ENCODE data around the gene AGPAT2. TPM values are rescaled to one million over a fixed set of nuclear protein-coding genes. Genes with fewer than 3 reads are reported as not detected.
A peak's percentile ranks its signal among the peaks of the same experiment; 100 is the strongest.

AGPAT2 gene
- total RNA-seq, 2 donors from 2014 or later = 7.7 to 8.5 TPM

- H3K27ac Mint-ChIP-seq = no peak overlapping the region
- DNase-seq = peak; percentile 54 to 77 (median 69)
- H3K36me3 Mint-ChIP-seq (ENCODE audit: low read depth) = no peaks in the 10 kb centered on the region
- peak; percentile 97 for ATAC-seq
- no peaks in the 10 kb centered on the region for H3K9me3 ChIP-seq (ENCODE audit: control insufficient read depth, low read length, poor library complexity, severe bottlenecking)
- peaks cover 12% of the 10 kb centered on the region for H3K27me3 Mint-ChIP-seq
- no peaks in the 10 kb centered on the region for H3K4me1 Mint-ChIP-seq
- H3K4me3 Mint-ChIP-seq = no peak overlapping the region
Measured at GRCh38 chr9:136631038-136632000, 55.9 kb downstream of the AGPAT2 start.

- ATAC-seq = no peak
- no peak overlapping the region for H3K27ac Mint-ChIP-seq
Measured at GRCh38 chr9:136630662-136630992, 56.6 kb downstream of the AGPAT2 start.

GRCh38 chr9:136629879-136630661, 57.2 kb downstream of the AGPAT2 start:
- Mint-ChIP-seq H3K4me1 (no peaks in the 10 kb centered on the region), H3K36me3 (ENCODE audit: low read depth) (no peaks in the 10 kb centered on the region), H3K4me3 (no peak overlapping the region), H3K27ac (no peak overlapping the region), H3K27me3 (peaks cover 6% of the 10 kb centered on the region)
- H3K9me3 ChIP-seq (ENCODE audit: control insufficient read depth, low read length, poor library complexity, severe bottlenecking) = no peaks in the 10 kb centered on the region
- peak; percentile 23 to 41 (median 34) for DNase-seq
- peak; percentile 54 for ATAC-seq

More at GRCh38 chr9:136630662-136630992, 56.6 kb downstream of the AGPAT2 start:
- DNase-seq = peak in 1 of 3 donors; percentile 4
- H3K36me3 Mint-ChIP-seq (ENCODE audit: low read depth) = no peaks in the 10 kb centered on the region
- peaks cover 7% of the 10 kb centered on the region for H3K27me3 Mint-ChIP-seq
- H3K4me3 Mint-ChIP-seq = no peak overlapping the region
- no peaks in the 10 kb centered on the region for H3K9me3 ChIP-seq (ENCODE audit: control insufficient read depth, low read length, poor library complexity, severe bottlenecking)
- H3K4me1 Mint-ChIP-seq = no peaks in the 10 kb centered on the region

GRCh38 chr9:136629001-136629878, 58.0 kb downstream of the AGPAT2 start:
- H3K27me3 Mint-ChIP-seq = peaks cover 6% of the 10 kb centered on the region
- H3K4me3 Mint-ChIP-seq = no peak overlapping the region
- H3K36me3 Mint-ChIP-seq (ENCODE audit: low read depth) = no peaks in the 10 kb centered on the region
- ATAC-seq (no peak), DNase-seq (no peak)
- H3K9me3 ChIP-seq (ENCODE audit: control insufficient read depth, low read length, poor library complexity, severe bottlenecking) = no peaks in the 10 kb centered on the region
- no peak overlapping the region for H3K27ac Mint-ChIP-seq
- no peaks in the 10 kb centered on the region for H3K4me1 Mint-ChIP-seq

- Mint-ChIP-seq H3K27me3 (peaks cover 9% of the 10 kb centered on the region), H3K4me3 (no peak overlapping the region), H3K36me3 (ENCODE audit: low read depth) (no peaks in the 10 kb centered on the region), H3K27ac (peak overlapping the region; percentile 47), H3K4me1 (no peaks in the 10 kb centered on the region)
- no peaks in the 10 kb centered on the region for H3K9me3 ChIP-seq (ENCODE audit: control insufficient read depth, low read length, poor library complexity, severe bottlenecking)
- DNase-seq = peak in 1 of 3 donors; percentile 5
- no peak for ATAC-seq
Measured at GRCh38 chr9:136628268-136628667, 59.0 kb downstream of the AGPAT2 start.

GRCh38 chr9:136627703-136628102, 59.6 kb downstream of the AGPAT2 start:
- Mint-ChIP-seq H3K4me3 (no peak overlapping the region), H3K27me3 (peaks cover 10% of the 10 kb centered on the region), H3K36me3 (ENCODE audit: low read depth) (no peaks in the 10 kb centered on the region), H3K4me1 (no peaks in the 10 kb centered on the region), H3K27ac (peak overlapping the region; percentile 47)
- DNase-seq (no peak), ATAC-seq (no peak)
- H3K9me3 ChIP-seq (ENCODE audit: control insufficient read depth, low read length, poor library complexity, severe bottlenecking) = no peaks in the 10 kb centered on the region

GRCh38 chr9:136626740-136627642, 60.3 kb downstream of the AGPAT2 start:
- peaks cover 10% of the 10 kb centered on the region for H3K27me3 Mint-ChIP-seq
- ATAC-seq (no peak), DNase-seq (no peak)
- no peaks in the 10 kb centered on the region for H3K4me1 Mint-ChIP-seq
- no peaks in the 10 kb centered on the region for H3K9me3 ChIP-seq (ENCODE audit: control insufficient read depth, low read length, poor library complexity, severe bottlenecking)
- H3K36me3 Mint-ChIP-seq (ENCODE audit: low read depth) = no peaks in the 10 kb centered on the region
- peak overlapping the region; percentile 47 for H3K27ac Mint-ChIP-seq
- no peak overlapping the region for H3K4me3 Mint-ChIP-seq

- Mint-ChIP-seq H3K27ac (no peak overlapping the region), H3K4me1 (no peaks in the 10 kb centered on the region)
- DNase-seq = no peak
Measured at GRCh38 chr9:136626066-136626725, 61.1 kb downstream of the AGPAT2 start.

GRCh38 chr9:136625101-136626065, 61.9 kb downstream of the AGPAT2 start:
- no peak for DNase-seq
- no peak for ATAC-seq
- H3K27me3 Mint-ChIP-seq = peaks cover 10% of the 10 kb centered on the region
- H3K36me3 Mint-ChIP-seq (ENCODE audit: low read depth) = no peaks in the 10 kb centered on the region
- no peak overlapping the region for H3K27ac Mint-ChIP-seq
- no peaks in the 10 kb centered on the region for H3K4me1 Mint-ChIP-seq
- H3K4me3 Mint-ChIP-seq = no peak overlapping the region
- no peaks in the 10 kb centered on the region for H3K9me3 ChIP-seq (ENCODE audit: control insufficient read depth, low read length, poor library complexity, severe bottlenecking)

More at GRCh38 chr9:136626066-136626725, 61.1 kb downstream of the AGPAT2 start:
- Mint-ChIP-seq H3K36me3 (ENCODE audit: low read depth) (no peaks in the 10 kb centered on the region), H3K27me3 (peaks cover 10% of the 10 kb centered on the region), H3K4me3 (no peak overlapping the region)
- no peak for ATAC-seq
- H3K9me3 ChIP-seq (ENCODE audit: control insufficient read depth, low read length, poor library complexity, severe bottlenecking) = no peaks in the 10 kb centered on the region

- DNase-seq (no peak), ATAC-seq (no peak)
- H3K36me3 Mint-ChIP-seq (ENCODE audit: low read depth) = no peaks in the 10 kb centered on the region
- no peaks in the 10 kb centered on the region for H3K9me3 ChIP-seq (ENCODE audit: control insufficient read depth, low read length, poor library complexity, severe bottlenecking)
- no peak overlapping the region for H3K4me3 Mint-ChIP-seq
- no peak overlapping the region for H3K27ac Mint-ChIP-seq
- H3K27me3 Mint-ChIP-seq = peaks cover 7% of the 10 kb centered on the region
- no peaks in the 10 kb centered on the region for H3K4me1 Mint-ChIP-seq
Measured at GRCh38 chr9:136624184-136624951, 62.9 kb downstream of the AGPAT2 start.
